Measurements from ENCODE around the gene GRHL1. TPM values are rescaled to one million over a fixed set of nuclear protein-coding genes. Genes with fewer than 3 reads are reported as not detected.

GRHL1 gene
- total RNA-seq, 1 donor: 0.36 TPM

- H3K9me3 ChIP-seq (ENCODE audit: low read depth, low read length): no peaks in the 10 kb centered on the region
- no peak overlapping the region for H3K4me3 ChIP-seq (ENCODE audit: insufficient read depth, low read length)
- no peak overlapping the region for H2AFZ ChIP-seq (ENCODE audit: low read length)
- no peaks in the 10 kb centered on the region for H3K36me3 ChIP-seq (ENCODE audit: insufficient read depth, low read length)
- H3K27ac ChIP-seq (ENCODE audit: low read depth, low read length): no peak overlapping the region
- DNase-seq (ENCODE audit: insufficient read length, low spot score, missing footprints): no peak
- no peaks in the 10 kb centered on the region for H3K79me2 ChIP-seq (ENCODE audit: insufficient read depth, low read length)
- H3K4me2 ChIP-seq (ENCODE audit: insufficient read depth, low read length): no peak overlapping the region
- H4K20me1 ChIP-seq (ENCODE audit: insufficient read depth, low read length): no peaks in the 10 kb centered on the region
- no peaks in the 10 kb centered on the region for H3K27me3 ChIP-seq (ENCODE audit: insufficient read depth, low read length)
- H3K4me1 ChIP-seq (ENCODE audit: insufficient read depth, low read length): peaks cover 6% of the 10 kb centered on the region
- TF ChIP-seq CTCF (IDR thresholded peaks at IDR 0.05; ENCODE audit: extremely low read depth, low read depth, low read length): no peak
These were observed 2.6 kb downstream of the GRHL1 start for GRCh38 chr2:9954136-9954535.

- DNase-seq (ENCODE audit: insufficient read length, low spot score, missing footprints): no peak
- Histone ChIP-seq H2AFZ (ENCODE audit: low read length) (no peak overlapping the region), H3K4me2 (ENCODE audit: insufficient read depth, low read length) (no peak overlapping the region), H3K27ac (ENCODE audit: low read depth, low read length) (no peak overlapping the region), H3K9me3 (ENCODE audit: low read depth, low read length) (no peaks in the 10 kb centered on the region), H4K20me1 (ENCODE audit: insufficient read depth, low read length) (no peaks in the 10 kb centered on the region), H3K36me3 (ENCODE audit: insufficient read depth, low read length) (no peaks in the 10 kb centered on the region), H3K4me1 (ENCODE audit: insufficient read depth, low read length) (no peaks in the 10 kb centered on the region), H3K79me2 (ENCODE audit: insufficient read depth, low read length) (no peaks in the 10 kb centered on the region), H3K27me3 (ENCODE audit: insufficient read depth, low read length) (no peaks in the 10 kb centered on the region), H3K4me3 (ENCODE audit: insufficient read depth, low read length) (no peak overlapping the region)
- no peak for TF ChIP-seq CTCF (IDR thresholded peaks at IDR 0.05; ENCODE audit: extremely low read depth, low read depth, low read length)
These were observed 6.6 kb downstream of the GRHL1 start for GRCh38 chr2:9958057-9958456.

GRCh38 chr2:9959262-9959661 lies 7.8 kb downstream of the GRHL1 start:
- H3K4me1 ChIP-seq (ENCODE audit: insufficient read depth, low read length): no peaks in the 10 kb centered on the region
- no peaks in the 10 kb centered on the region for H3K36me3 ChIP-seq (ENCODE audit: insufficient read depth, low read length)
- no peak overlapping the region for H3K27ac ChIP-seq (ENCODE audit: low read depth, low read length)
- no peaks in the 10 kb centered on the region for H3K79me2 ChIP-seq (ENCODE audit: insufficient read depth, low read length)
- H3K4me2 ChIP-seq (ENCODE audit: insufficient read depth, low read length): no peak overlapping the region
- H2AFZ ChIP-seq (ENCODE audit: low read length): no peak overlapping the region
- H3K4me3 ChIP-seq (ENCODE audit: insufficient read depth, low read length): no peak overlapping the region
- no peaks in the 10 kb centered on the region for H3K27me3 ChIP-seq (ENCODE audit: insufficient read depth, low read length)
- DNase-seq (ENCODE audit: insufficient read length, low spot score, missing footprints): no peak
- H3K9me3 ChIP-seq (ENCODE audit: low read depth, low read length): no peaks in the 10 kb centered on the region
- H4K20me1 ChIP-seq (ENCODE audit: insufficient read depth, low read length): no peaks in the 10 kb centered on the region
- TF ChIP-seq CTCF (IDR thresholded peaks at IDR 0.05; ENCODE audit: extremely low read depth, low read depth, low read length): no peak

GRCh38 chr2:9961013-9961412 lies 9.5 kb downstream of the GRHL1 start:
- no peak for DNase-seq (ENCODE audit: insufficient read length, low spot score, missing footprints)
- H3K4me1 ChIP-seq (ENCODE audit: insufficient read depth, low read length): no peaks in the 10 kb centered on the region
- no peak overlapping the region for H2AFZ ChIP-seq (ENCODE audit: low read length)
- H3K9me3 ChIP-seq (ENCODE audit: low read depth, low read length): no peaks in the 10 kb centered on the region
- no peak overlapping the region for H3K27ac ChIP-seq (ENCODE audit: low read depth, low read length)
- no peaks in the 10 kb centered on the region for H3K36me3 ChIP-seq (ENCODE audit: insufficient read depth, low read length)
- TF ChIP-seq CTCF (IDR thresholded peaks at IDR 0.05; ENCODE audit: extremely low read depth, low read depth, low read length): no peak
- no peaks in the 10 kb centered on the region for H3K27me3 ChIP-seq (ENCODE audit: insufficient read depth, low read length)
- H3K79me2 ChIP-seq (ENCODE audit: insufficient read depth, low read length): no peaks in the 10 kb centered on the region
- no peak overlapping the region for H3K4me2 ChIP-seq (ENCODE audit: insufficient read depth, low read length)
- no peaks in the 10 kb centered on the region for H4K20me1 ChIP-seq (ENCODE audit: insufficient read depth, low read length)
- no peak overlapping the region for H3K4me3 ChIP-seq (ENCODE audit: insufficient read depth, low read length)

Data from osteoblast (primary cell).